IMR-90 (cell line): ENCODE data around the gene TST. TPM values are rescaled to one million over a fixed set of nuclear protein-coding genes. Genes with fewer than 3 reads are reported as not detected.
A peak's percentile ranks its signal among the peaks of the same experiment; 100 is the strongest.

Experiments
- ATAC-seq: fragments of 200-7000 bp; cut with Tn5 transposase; 2 replicates; pipeline ENCODE4 v1.9.1; 2020; ENCODE audit warnings: low read depth, mild to moderate bottlenecking, moderate library complexity
- BruUV-seq: library from RNA; stranded (reverse); fragments of 400-500 nt; replicated peaks from 2 replicates; lab custom pipeline; 2021; lab: Mats Ljungman, UMichigan
- CTCF ChIA-PET: fragments of 300-600 bp; formaldehyde crosslinking; extraction: SDS; loops from one replicate; lab custom pipeline; 2021; ENCODE audit warnings: antibody characterized with exemption; lab: Yijun Ruan, JAX
- POLR2A ChIA-PET: fragments of 300-600 bp; sonication (Branson Sonifier 250); formaldehyde crosslinking; loops from one replicate; lab custom pipeline; 2022; ENCODE audit warnings: antibody characterized with exemption; ENCODE audit not compliant: unreplicated experiment; lab: Charles Lee
- DNase-seq: peaks from one replicate; pipeline ENCODE4 v3.0.0; 2013
- H2AFZ ChIP-seq: replicated peaks from 2 replicates; pipeline ENCODE3; 2013; ENCODE audit warnings: low read length, mild to moderate bottlenecking; ENCODE audit not compliant: poor library complexity
- H2AK5ac ChIP-seq: 2 replicates; pipeline ENCODE4 v1.6.1; 2013; ENCODE audit warnings: low read depth, low read length, inconsistent platforms
- H2AK9ac ChIP-seq: replicated peaks from 2 replicates; pipeline ENCODE3; 2013; ENCODE audit warnings: mild to moderate bottlenecking, low read depth, low read length, moderate library complexity; ENCODE audit not compliant: poor library complexity
- H2BK120ac ChIP-seq: 2 replicates; pipeline ENCODE4 v1.6.1; 2013; ENCODE audit warnings: low read depth, low read length, inconsistent platforms
- H2BK15ac ChIP-seq: 3 replicates; pipeline ENCODE4 v1.6.1; 2013; ENCODE audit warnings: low read depth, low read length, inconsistent platforms
- H2BK20ac ChIP-seq: 2 replicates; pipeline ENCODE4 v1.6.1; 2013; ENCODE audit warnings: low read depth, mild to moderate bottlenecking, inconsistent platforms, low read length, moderate library complexity
- H2BK5ac ChIP-seq: 2 replicates; pipeline ENCODE4 v1.6.1; 2013; ENCODE audit warnings: mild to moderate bottlenecking, low read depth, low read length, inconsistent platforms; ENCODE audit not compliant: poor library complexity, severe bottlenecking
- H3K14ac ChIP-seq: replicated peaks from 2 replicates; pipeline ENCODE4 v1.6.1; 2013; ENCODE audit warnings: low read depth, low read length, inconsistent platforms
- H3K18ac ChIP-seq: 2 replicates; pipeline ENCODE4 v1.6.1; 2013; ENCODE audit warnings: low read depth, low read length, control low read depth
- H3K23ac ChIP-seq: 2 replicates; pipeline ENCODE4 v1.6.1; 2013; ENCODE audit warnings: low read depth, low read length, inconsistent platforms
- H3K27ac ChIP-seq: 2 replicates; pipeline ENCODE4 v1.5.1; 2013; ENCODE audit warnings: mild to moderate bottlenecking, control low read depth, low read length; ENCODE audit not compliant: insufficient read depth
- H3K27me3 ChIP-seq: 2 replicates; pipeline ENCODE4 v1.6.1; 2013; ENCODE audit warnings: low read length; ENCODE audit not compliant: control insufficient read depth, insufficient read depth
- H3K36me3 ChIP-seq: 2 replicates; pipeline ENCODE4 v1.6.1; 2013; ENCODE audit warnings: low read length, mixed read lengths; ENCODE audit not compliant: control insufficient read depth, insufficient read depth
- H3K4ac ChIP-seq: 2 replicates; pipeline ENCODE4 v1.6.1; 2013; ENCODE audit warnings: low read depth, low read length, inconsistent platforms
- H3K4me1 ChIP-seq: 2 replicates; pipeline ENCODE4 v1.6.1; 2013; ENCODE audit warnings: low read length, mixed read lengths; ENCODE audit not compliant: control insufficient read depth, insufficient read depth
- H3K4me2 ChIP-seq: 2 replicates; pipeline ENCODE4 v1.6.1; 2013; ENCODE audit warnings: low read depth, mild to moderate bottlenecking, control low read depth, low read length, moderate library complexity
- H3K4me3 ChIP-seq: 2 replicates; pipeline ENCODE4 v1.5.1; 2013; ENCODE audit warnings: low read depth, mild to moderate bottlenecking, control low read depth, low read length, moderate library complexity; ENCODE audit not compliant: insufficient read depth
- H3K56ac ChIP-seq: 2 replicates; pipeline ENCODE4 v1.6.1; 2013; ENCODE audit warnings: low read length, inconsistent platforms; ENCODE audit not compliant: insufficient read depth; ENCODE audit errors: extremely low read depth
- H3K79me1 ChIP-seq, 2 experiments: 2 replicates each; pipeline ENCODE4 v1.6.1; 2013; ENCODE audit warnings: low read length in 2 of 2, inconsistent platforms in 1 of 2, low read depth in 1 of 2
- H3K9ac ChIP-seq: 2 replicates; pipeline ENCODE4 v1.6.1; 2013; ENCODE audit warnings: low read depth, low read length, control low read depth
- H3K9me1 ChIP-seq: 2 replicates; pipeline ENCODE4 v1.6.1; 2013; ENCODE audit warnings: low read length, inconsistent platforms; ENCODE audit not compliant: insufficient read depth
- H3K9me3 ChIP-seq: 2 replicates; pipeline ENCODE4 v1.6.1; 2013; ENCODE audit warnings: low read length; ENCODE audit not compliant: control insufficient read depth, insufficient read depth
- H4K20me1 ChIP-seq: 2 replicates; pipeline ENCODE4 v1.6.1; 2013; ENCODE audit warnings: low read length, inconsistent platforms; ENCODE audit not compliant: insufficient read depth
- H4K5ac ChIP-seq: 2 replicates; pipeline ENCODE4 v1.6.1; 2013; ENCODE audit warnings: mild to moderate bottlenecking, low read depth, low read length, control low read depth
- H4K8ac ChIP-seq, 2 experiments: 2 replicates each; pipeline ENCODE4 v1.6.1; 2013; ENCODE audit warnings: low read depth in 2 of 2, low read length in 2 of 2, control low read depth in 1 of 2, inconsistent platforms in 1 of 2
- H4K91ac ChIP-seq: 2 replicates; pipeline ENCODE4 v1.6.1; 2013; ENCODE audit warnings: low read depth, low read length, inconsistent platforms; ENCODE audit not compliant: insufficient read depth
- BHLHE40 ChIP-seq: fragments of 150-350 bp; IDR thresholded peaks from 2 replicates; pipeline ENCODE4 v1.6.1; 2016; ENCODE audit warnings: mild to moderate bottlenecking, low read depth, low read length
- CEBPB ChIP-seq: IDR thresholded peaks from 2 replicates; pipeline ENCODE4 v1.6.1; 2012; ENCODE audit warnings: low read depth, low read length, improper control_type of control experiment
- FOS ChIP-seq: fragments of 150-350 bp; IDR thresholded peaks from 2 replicates; pipeline ENCODE4 v1.6.1; 2016; ENCODE audit warnings: low read depth, low read length
- WGBS, 2 experiments: methylation state at CpG; one replicate each; pipeline versions ENCODE4 v1.1.5 to v1.1.7; 2013; ENCODE audit warnings: missing lambda C conversion rate in 2 of 2; ENCODE audit not compliant: insufficient read length in 1 of 2; ENCODE audit errors: extremely low coverage in 2 of 2; 5-methylcytosine and 5-hydroxymethylcytosine counted together
- dilution Hi-C: fragments of 300-500 bp; cut with HindIII; formaldehyde crosslinking; loops from one replicate; pipeline ENCODE4 v1.14.3; 2018; ENCODE audit warnings: low sequenced_read_pairs; ENCODE audit not compliant: unreplicated experiment
- in situ Hi-C: fragments of 300-500 bp; cut with MboI; formaldehyde crosslinking; loops from 3 replicates; pipeline ENCODE4 v1.14.3; 2019; ENCODE audit warnings: low sequenced_read_pairs, inconsistent platforms, mixed read lengths
- intact Hi-C: fragments of 100-400 bp; cut with micrococcal nuclease; formaldehyde crosslinking; loops from 2 replicates; pipeline ENCODE4 v1.10.0; 2022
- polyA plus RNA-seq, 3 experiments: library from polyadenylated mRNA; depleted of rRNA; stranded (reverse); fragments of >200 nt; gene quantifications; 2 replicates each; pipeline ENCODE4 v1.2.3, GENCODE V29; 2012; ENCODE audit warnings: low replicate concordance in 1 of 3
- total RNA-seq: library from RNA; depleted of rRNA; stranded (reverse); fragments of >200 nt; gene quantifications from 2 replicates; pipeline ENCODE4 v1.2.3, GENCODE V29; 2012

TST gene
- total and polyA plus RNA-seq, 2 of the 4 experiments (the other 2 are of a cell fraction): 31.7 to 37.7 TPM

DNA sequence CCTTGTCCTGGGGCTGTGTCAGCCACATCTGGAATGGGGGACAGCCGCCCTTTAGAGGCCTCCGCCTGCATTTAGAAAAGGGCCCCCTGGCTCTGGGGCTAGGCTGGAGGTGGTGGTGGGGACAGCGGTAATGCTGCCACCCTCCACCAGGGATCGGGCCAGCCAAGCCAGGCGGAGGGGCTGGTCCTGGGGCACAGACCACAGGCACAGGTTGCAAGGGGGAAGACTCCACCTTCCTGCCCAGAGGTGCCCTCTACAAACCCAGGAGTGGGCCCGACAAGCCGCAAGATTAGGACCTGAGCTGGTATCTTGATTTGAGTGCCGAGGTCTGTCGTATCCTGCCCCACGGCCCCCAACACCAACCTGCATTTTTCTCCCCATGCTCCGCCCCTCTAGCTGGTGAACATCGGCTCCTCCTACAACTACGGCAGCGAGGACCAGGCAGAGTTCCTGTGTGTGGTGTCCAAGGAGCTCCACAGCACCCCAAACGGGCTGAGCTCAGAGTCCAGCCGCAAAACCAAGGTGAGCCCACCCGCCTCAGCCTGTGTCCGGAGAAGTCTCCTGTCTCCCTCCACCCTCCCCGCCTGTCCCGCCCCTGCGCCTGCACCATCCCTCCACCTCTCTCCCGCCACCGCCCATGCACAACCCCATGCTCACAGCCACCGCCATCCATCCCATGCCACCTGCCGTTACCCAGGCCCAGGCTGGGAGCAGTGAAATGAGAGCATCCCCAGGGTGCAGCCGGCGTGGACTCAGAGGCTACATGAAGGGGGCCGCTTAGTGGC lies 39.9 kb upstream of the TST start:
- POLR2A ChIA-PET: no interaction called here
- no peak for ATAC-seq
- in situ Hi-C loops: no loop called here

More for the DNA sequence above, 39.9 kb upstream of the TST start:
- no peak overlapping the region for H2AFZ ChIP-seq
- H3K36me3 ChIP-seq: peaks cover 37% of the 10 kb centered on the region
- peak overlapping the region; percentile 16 for H2AK9ac ChIP-seq
- no peaks in the 10 kb centered on the region for H3K9me3 ChIP-seq
- no peak overlapping the region for H4K91ac ChIP-seq
- no peaks in the 10 kb centered on the region for H3K79me1 ChIP-seq
- WGBS, 2 experiments: 94% methylated on average over 10 of the region's 28 CpGs; no CpG with 5 or more reads in 1 of the 2 experiments
- H3K4me1 ChIP-seq: no peaks in the 10 kb centered on the region
- H2BK120ac ChIP-seq: no peak overlapping the region
- H3K4ac ChIP-seq: no peak overlapping the region
- no peak overlapping the region for H2BK5ac ChIP-seq
- no peak overlapping the region for H4K8ac ChIP-seq
- no peak for DNase-seq
- no peak overlapping the region for H2AK5ac ChIP-seq
- H3K14ac ChIP-seq: no peak overlapping the region
- intact Hi-C loops: no loop called here
- H3K27ac ChIP-seq: no peak overlapping the region
- H3K4me2 ChIP-seq: no peak overlapping the region
- no peak overlapping the region for H3K18ac ChIP-seq
- dilution Hi-C loops: no loop called here
- H2BK15ac ChIP-seq: no peak overlapping the region
- no TSS peak for BruUV-seq
- H3K4me3 ChIP-seq: no peak overlapping the region
- no peak overlapping the region for H4K5ac ChIP-seq
- no peaks in the 10 kb centered on the region for H3K9me1 ChIP-seq
- no peak for TF ChIP-seq FOS
- no peak for TF ChIP-seq CEBPB
- TF ChIP-seq BHLHE40: no peak
- no peak overlapping the region for H3K56ac ChIP-seq
- no peaks in the 10 kb centered on the region for H3K27me3 ChIP-seq
- no peak overlapping the region for H3K9ac ChIP-seq
- H2BK20ac ChIP-seq: no peak overlapping the region
- no peaks in the 10 kb centered on the region for H4K20me1 ChIP-seq
- CTCF ChIA-PET: no interaction called here
- H3K23ac ChIP-seq: no peak overlapping the region
